NCI-H524 (cell line): Measurements from ENCODE around the gene MLLT10.
"Not testable (repeated sequence)": the region's sequence is repeated elsewhere in the genome, so short reads cannot be mapped to it uniquely, and the experiment has no call there.

Experiments used
- DNase-seq, 2 experiments: peaks; one replicate each; lab custom pipeline; 2025; lab: John Stamatoyannopoulos, UW

The MLLT10 gene

GRCh38 chr10:21699575-21699974, 165.5 kb downstream of the MLLT10 start:
- DNase-seq, result no peak

- no peak for DNase-seq
Measured at GRCh38 chr10:21700474-21700873, 166.4 kb downstream of the MLLT10 start.

DNA sequence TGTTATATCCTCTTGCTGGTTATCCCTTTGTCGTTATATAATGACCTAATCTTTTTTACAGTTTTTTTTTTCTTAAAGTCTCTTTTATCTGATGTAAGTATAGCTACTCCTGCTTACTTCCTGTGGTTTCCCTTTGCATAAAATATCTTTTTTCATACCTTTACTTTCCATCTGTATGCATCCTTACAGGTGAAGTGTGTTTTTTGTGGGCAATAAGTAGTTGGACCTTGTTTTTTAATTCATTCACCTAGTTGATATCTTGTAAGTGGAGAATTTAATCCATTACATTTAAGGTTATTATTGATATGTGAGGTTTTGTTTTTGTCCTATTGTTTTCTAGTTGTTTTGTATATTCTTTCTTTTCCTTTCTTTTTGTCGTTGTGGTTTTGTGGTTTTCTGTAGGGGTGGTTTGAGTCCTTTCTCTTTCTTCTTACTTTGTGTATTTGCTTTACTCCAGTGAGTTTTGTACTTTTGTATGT, 168.6 kb downstream of the MLLT10 start:
- no peak for DNase-seq

DNA sequence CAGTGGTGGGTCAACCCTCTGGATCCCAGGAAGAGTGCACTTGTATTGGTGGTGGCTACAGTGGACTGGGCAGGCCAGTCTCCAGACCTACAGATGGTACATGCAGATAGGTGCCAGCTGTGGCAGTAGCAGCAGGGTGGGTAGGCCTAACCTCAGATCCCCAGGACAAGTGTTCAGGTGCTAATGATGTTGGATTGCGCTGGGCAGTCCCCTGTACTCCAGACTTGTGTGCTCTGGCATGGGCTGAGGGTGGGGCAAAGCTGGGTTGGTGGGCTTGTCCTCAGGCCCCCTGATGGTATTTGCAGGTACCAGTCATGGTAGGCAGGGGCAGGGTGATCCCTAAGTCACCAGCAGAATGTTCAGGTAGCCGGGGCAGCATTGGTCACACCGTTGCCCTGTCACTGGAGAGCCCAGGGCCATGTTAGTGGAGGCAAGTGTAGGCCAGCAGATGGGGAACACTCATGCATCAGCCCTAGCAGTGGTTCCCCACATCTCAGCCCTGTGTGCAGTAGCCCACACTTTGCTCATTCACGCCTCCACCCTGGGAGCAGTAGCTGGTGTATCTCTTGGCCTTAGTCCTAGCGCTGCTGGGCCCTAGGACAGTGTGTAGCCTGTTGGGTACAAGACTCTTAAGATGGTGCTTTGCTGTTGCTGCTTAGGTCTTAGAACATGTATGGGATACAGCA, 171.3 kb downstream of the MLLT10 start:
- no peak for DNase-seq

GRCh38 chr10:21705828-21706176, 171.8 kb downstream of the MLLT10 start:
- DNase-seq, result no peak

DNA sequence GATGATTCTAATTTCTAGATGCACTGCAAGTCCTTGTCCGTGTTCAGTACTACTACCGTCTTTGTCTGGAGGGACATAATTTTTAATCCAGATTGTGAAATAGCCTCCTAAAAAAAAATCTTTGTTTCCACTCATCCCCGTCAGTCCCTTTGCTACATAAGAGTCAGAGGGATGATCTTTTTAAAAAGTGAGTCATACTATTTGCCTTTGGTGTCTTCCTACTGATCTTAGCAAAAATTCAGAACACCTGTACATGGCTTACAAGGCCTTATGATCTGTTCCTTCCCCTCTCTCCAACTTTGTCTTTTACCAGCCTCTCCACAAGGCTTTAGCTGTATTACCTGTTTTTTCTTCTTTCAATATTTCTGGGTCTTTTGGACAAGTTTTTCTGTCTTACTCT, 173.5 kb downstream of the MLLT10 start:
- DNase-seq, result no peak

DNA sequence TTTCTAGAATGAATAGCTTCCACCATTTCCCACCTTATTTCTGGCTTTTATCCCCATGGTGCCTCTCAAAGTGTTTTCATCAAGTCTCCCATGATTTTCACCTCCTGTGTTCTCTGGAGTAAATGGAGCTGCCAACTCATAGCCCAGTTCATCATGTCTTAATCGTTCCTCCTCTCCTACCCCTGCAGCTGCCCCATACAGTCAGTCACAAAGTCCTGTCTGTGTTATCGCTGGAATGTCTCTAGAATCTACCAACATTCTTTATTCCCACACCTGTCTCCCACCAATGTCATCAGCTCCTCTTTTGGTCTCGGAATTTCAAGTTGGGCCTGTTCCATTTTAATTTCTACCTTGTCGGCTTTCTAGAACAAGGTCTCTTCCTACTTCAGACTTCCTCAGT, 178.9 kb downstream of the MLLT10 start:
- DNase-seq, result no peak

- DNase-seq, result no peak
Measured at GRCh38 chr10:21715531-21716195, 181.6 kb downstream of the MLLT10 start.

GRCh38 chr10:21717437-21718054, 183.5 kb downstream of the MLLT10 start:
- not testable (repeated sequence) for DNase-seq

GRCh38 chr10:21719502-21719901, 185.5 kb downstream of the MLLT10 start:
- no peak for DNase-seq

- DNase-seq, result no peak
Measured at GRCh38 chr10:21720090-21720489, 186.1 kb downstream of the MLLT10 start.

DNA sequence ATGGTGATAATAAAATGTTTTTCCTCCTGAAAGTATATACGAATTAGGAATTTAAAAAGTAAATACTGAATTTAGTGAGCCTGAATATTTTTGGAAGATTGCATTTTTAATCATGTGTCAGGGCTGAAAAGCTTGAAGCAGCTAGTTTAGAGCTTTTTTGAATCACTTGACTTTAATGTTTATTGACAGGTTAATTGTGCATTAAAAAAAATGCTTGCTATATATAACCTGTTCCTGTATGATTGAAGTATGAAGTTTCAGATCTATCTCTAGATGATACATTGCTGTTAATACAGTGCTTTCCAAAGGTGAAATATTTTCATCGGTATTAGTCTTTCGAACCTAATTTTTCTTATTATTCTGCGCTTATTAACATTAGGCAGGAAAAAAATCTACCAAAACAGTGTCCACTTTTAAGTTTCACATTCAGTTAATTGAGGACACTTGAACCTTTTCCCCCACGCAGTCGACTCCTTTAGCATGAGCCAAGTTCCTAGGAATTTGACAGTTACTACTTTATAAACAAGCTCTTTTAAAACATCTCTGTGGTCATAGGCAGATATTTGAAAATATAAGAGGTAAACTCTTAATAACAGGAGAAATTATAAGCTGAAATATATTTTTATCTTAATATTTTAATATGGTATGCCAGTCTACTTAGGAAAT, 187.1 kb downstream of the MLLT10 start:
- no peak for DNase-seq

DNA sequence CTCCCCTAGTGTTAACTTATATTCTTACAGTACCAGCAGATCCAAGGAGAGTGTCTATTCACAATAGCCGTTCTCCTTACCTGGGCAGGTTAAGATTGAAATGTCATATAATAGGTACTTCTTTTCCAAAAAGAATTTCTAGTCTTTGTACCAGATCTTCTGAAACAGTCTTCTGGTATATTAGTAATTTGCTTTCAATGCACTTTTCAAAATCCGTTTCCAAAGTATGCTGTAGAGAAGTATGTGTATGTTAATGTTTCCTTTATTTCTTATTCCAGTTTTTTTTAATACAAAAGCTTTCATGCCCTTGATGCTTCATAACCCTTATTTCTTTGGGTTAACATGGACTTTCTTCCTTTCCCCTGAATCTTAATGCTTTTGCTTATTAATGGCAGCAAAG, 188.2 kb downstream of the MLLT10 start:
- no peak for DNase-seq

DNA sequence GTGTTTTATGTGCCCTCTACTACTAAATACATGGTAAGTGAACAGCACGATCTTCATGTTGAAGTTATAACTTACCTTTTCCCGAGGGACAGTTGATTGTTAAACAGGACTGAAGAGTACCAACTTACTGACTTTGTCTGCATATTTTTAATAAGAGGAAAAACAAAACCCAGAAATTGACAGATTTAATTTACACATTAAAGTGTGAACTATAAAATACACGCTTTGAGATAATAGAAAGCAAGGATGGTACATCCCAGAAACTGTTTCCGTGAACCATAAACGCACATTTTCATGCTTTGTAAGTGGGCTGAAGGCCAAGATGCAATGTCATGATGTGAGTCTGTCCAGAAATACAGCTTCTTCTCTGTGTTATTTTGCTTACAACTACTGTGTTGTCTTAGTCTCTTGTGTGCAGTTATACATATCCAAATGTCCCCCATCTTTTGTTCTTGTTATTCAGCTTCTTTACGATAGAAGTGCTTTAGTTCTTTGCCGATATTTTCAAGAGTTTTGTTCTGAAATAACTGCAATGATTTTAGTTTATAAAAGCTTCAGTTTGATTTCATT, 190.1 kb downstream of the MLLT10 start:
- DNase-seq, result no peak

DNA sequence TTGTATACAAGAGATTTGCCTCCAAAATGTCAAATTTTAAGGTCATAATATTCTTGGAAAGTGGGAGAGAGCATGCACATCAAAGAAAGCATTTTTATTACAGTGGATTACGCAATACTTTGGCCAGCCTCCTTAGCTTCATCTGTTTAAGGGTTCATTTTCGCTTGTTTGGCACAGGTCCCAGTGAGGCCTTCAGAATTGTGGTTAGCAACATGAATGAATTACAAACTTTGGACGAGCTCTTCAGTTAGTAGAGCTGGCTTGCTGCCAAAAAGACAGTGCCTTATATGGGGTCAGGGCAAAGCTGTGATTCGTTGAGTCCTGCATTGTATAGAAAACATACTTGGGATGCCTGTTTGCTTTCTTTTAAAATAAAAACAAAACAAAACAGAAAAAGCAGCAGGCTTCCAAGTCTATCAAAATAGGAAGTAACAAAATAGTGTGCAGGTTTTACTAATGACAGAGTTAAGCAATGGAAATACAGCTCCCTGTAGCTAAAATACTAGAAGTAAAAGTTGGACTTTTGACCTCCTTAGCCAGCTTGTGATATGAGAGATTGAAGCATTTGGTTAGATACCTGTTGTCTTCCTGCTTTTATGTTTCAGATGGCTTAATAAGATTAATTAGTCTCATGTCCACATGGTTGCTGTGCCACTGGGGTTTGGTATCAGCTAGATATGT, 190.8 kb downstream of the MLLT10 start:
- peak; percentile 56 to 92 for DNase-seq

DNA sequence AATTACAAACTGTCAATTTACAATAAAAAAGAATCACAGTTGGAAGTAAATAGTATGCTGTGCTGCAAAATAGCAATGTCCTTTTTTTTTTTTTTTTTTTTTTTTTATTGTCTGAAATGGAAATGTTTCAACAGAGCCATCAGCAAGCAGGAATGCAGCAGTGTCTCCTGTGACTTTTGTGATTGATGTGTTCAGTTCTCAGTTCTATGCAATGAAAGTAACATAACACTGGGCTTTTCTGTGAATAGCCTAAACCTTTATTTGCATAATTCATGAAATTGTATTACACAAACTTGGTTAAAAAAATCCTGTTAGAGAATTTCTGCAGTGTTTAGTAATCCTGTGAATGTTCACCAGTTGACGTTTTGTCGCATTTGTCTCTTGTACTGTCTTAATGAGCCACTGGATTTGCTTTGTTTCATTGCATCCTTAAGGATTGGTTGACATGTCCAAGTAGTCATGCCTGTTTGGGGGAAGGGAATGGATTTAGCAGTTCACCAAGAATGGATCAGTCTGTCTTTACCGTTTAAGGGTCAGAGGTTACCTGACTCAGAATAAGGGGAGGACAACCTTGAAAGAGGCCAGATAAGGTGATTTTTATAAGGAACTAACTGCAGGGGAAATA, 192.7 kb downstream of the MLLT10 start:
- peak in 1 of 2 experiments; percentile 5 for DNase-seq

GRCh38 chr10:21727452-21728168, 193.6 kb downstream of the MLLT10 start:
- DNase-seq, result peak in 1 of 2 experiments; percentile 29

DNA sequence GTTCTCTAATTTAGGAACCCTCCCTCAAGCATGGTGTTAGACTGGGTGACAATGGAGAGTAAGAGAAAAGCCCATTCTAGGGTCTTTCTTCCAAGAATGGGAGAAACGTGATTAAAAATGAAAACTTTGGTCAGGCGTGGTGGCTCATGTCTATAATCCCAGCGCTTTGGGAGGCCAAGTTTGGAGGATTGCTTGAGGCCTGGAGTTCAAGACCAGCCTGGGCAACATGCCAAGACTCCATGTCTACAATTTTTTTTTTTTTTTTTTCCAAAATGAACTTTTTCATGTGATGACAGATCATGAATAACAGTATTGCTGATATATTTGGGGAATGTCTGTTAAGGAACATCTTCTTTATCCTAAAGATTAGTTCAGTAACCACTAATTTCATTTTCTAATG, 194.6 kb downstream of the MLLT10 start:
- DNase-seq, result no peak

- peak in 1 of 2 experiments; percentile 69 for DNase-seq
Measured at GRCh38 chr10:21732067-21732772, 198.2 kb downstream of the MLLT10 start.

- no peak for DNase-seq
Measured at GRCh38 chr10:21733710-21734109, 199.7 kb downstream of the MLLT10 start.
